HEK293 (cell line): ENCODE data around the gene REV3L.

ENCODE experiments used
- HOXA7 ChIP-seq: sonication (generic); formaldehyde crosslinking; IDR thresholded peaks from 2 replicates; pipeline ENCODE4 v1.8.1; 2022; ENCODE audit warnings: missing genetic modification reagents, borderline replicate concordance
- ZBTB8A ChIP-seq: fragments of 450-650 bp; formaldehyde crosslinking; IDR thresholded peaks from 2 replicates; pipeline ENCODE4 v1.5.1; 2016; ENCODE audit warnings: missing biosample characterization, missing genetic modification characterization
- ZNF174 ChIP-seq: fragments of 450-650 bp; formaldehyde crosslinking; IDR thresholded peaks from 2 replicates; pipeline ENCODE4 v1.5.0; 2017; ENCODE audit warnings: missing biosample characterization, mild to moderate bottlenecking, missing genetic modification characterization
- ZNF211 ChIP-seq: fragments of 450-650 bp; formaldehyde crosslinking; IDR thresholded peaks from 2 replicates; pipeline ENCODE4 v1.5.1; 2016; ENCODE audit warnings: low read depth, missing biosample characterization, missing genetic modification characterization
- ZNF830 ChIP-seq: fragments of 450-650 bp; IDR thresholded peaks from 2 replicates; pipeline ENCODE4 v1.5.0; 2018; ENCODE audit warnings: missing biosample characterization, missing genetic modification characterization, low read depth, mild to moderate bottlenecking, moderate library complexity
- TF ChIP-seq, protein P1 (sequence below): fragments of 450-650 bp; formaldehyde crosslinking; IDR thresholded peaks from 2 replicates; pipeline ENCODE4 v1.5.1; 2016; ENCODE audit warnings: missing biosample characterization, missing genetic modification characterization
- TF ChIP-seq, protein P2 (sequence below): fragments of 450-650 bp; formaldehyde crosslinking; IDR thresholded peaks from 2 replicates; pipeline ENCODE4 v1.5.1; 2016; ENCODE audit warnings: missing biosample characterization, missing genetic modification characterization
- TF ChIP-seq, protein P3 (sequence below): fragments of 450-650 bp; formaldehyde crosslinking; IDR thresholded peaks from 2 replicates; pipeline ENCODE4 v1.5.1; 2016; ENCODE audit warnings: missing biosample characterization, missing genetic modification characterization
- TF ChIP-seq, protein P4 (sequence below): fragments of 450-650 bp; formaldehyde crosslinking; IDR thresholded peaks from 2 replicates; pipeline ENCODE4 v1.5.1; 2016; ENCODE audit warnings: missing biosample characterization, missing genetic modification characterization
- TF ChIP-seq, protein P5 (sequence below): fragments of 450-650 bp; formaldehyde crosslinking; IDR thresholded peaks from 2 replicates; pipeline ENCODE4 v1.5.1; 2016; ENCODE audit warnings: missing biosample characterization, missing genetic modification characterization

DNA sequence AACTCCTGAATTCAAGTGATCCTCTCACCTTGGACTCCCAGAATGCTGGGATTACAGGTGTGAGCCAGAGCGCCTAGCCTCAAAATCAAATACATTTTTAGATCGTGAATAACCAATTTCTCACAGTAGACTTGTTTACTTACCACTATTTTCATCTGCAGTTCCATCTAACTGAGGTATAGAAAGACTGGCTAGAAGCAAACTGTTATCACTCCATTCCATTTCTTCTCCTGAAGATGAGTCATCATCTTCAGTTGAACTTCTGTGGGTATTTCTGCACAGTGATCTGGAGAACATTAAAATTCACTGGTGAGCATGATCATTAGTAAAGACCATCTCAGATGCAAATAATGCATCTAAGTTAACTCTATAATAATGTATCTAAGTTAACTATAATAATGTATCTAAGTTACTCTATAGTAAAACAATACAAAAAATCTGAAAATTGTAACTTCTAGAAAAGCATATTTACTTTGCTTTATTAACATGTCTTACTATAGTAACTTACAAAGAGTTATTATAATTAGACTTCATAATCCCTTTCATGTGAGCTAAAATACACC is 105.4 kb downstream of the REV3L start:
- TF ChIP-seq ZNF830 (tag by site-specific recombination), result no peak
- TF ChIP-seq, protein P1, sequence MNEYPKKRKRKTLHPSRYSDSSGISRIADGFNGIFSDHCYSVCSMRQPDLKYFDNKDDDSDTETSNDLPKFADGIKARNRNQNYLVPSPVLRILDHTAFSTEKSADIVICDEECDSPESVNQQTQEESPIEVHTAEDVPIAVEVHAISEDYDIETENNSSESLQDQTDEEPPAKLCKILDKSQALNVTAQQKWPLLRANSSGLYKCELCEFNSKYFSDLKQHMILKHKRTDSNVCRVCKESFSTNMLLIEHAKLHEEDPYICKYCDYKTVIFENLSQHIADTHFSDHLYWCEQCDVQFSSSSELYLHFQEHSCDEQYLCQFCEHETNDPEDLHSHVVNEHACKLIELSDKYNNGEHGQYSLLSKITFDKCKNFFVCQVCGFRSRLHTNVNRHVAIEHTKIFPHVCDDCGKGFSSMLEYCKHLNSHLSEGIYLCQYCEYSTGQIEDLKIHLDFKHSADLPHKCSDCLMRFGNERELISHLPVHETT (tag by site-specific recombination), result no peak
- TF ChIP-seq, protein P2, sequence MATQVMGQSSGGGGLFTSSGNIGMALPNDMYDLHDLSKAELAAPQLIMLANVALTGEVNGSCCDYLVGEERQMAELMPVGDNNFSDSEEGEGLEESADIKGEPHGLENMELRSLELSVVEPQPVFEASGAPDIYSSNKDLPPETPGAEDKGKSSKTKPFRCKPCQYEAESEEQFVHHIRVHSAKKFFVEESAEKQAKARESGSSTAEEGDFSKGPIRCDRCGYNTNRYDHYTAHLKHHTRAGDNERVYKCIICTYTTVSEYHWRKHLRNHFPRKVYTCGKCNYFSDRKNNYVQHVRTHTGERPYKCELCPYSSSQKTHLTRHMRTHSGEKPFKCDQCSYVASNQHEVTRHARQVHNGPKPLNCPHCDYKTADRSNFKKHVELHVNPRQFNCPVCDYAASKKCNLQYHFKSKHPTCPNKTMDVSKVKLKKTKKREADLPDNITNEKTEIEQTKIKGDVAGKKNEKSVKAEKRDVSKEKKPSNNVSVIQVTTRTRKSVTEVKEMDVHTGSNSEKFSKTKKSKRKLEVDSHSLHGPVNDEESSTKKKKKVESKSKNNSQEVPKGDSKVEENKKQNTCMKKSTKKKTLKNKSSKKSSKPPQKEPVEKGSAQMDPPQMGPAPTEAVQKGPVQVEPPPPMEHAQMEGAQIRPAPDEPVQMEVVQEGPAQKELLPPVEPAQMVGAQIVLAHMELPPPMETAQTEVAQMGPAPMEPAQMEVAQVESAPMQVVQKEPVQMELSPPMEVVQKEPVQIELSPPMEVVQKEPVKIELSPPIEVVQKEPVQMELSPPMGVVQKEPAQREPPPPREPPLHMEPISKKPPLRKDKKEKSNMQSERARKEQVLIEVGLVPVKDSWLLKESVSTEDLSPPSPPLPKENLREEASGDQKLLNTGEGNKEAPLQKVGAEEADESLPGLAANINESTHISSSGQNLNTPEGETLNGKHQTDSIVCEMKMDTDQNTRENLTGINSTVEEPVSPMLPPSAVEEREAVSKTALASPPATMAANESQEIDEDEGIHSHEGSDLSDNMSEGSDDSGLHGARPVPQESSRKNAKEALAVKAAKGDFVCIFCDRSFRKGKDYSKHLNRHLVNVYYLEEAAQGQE, result no peak
- TF ChIP-seq, protein P3, sequence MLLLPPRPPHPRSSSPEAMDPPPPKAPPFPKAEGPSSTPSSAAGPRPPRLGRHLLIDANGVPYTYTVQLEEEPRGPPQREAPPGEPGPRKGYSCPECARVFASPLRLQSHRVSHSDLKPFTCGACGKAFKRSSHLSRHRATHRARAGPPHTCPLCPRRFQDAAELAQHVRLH (tag by site-specific recombination), result no peak
- TF ChIP-seq, protein P4, sequence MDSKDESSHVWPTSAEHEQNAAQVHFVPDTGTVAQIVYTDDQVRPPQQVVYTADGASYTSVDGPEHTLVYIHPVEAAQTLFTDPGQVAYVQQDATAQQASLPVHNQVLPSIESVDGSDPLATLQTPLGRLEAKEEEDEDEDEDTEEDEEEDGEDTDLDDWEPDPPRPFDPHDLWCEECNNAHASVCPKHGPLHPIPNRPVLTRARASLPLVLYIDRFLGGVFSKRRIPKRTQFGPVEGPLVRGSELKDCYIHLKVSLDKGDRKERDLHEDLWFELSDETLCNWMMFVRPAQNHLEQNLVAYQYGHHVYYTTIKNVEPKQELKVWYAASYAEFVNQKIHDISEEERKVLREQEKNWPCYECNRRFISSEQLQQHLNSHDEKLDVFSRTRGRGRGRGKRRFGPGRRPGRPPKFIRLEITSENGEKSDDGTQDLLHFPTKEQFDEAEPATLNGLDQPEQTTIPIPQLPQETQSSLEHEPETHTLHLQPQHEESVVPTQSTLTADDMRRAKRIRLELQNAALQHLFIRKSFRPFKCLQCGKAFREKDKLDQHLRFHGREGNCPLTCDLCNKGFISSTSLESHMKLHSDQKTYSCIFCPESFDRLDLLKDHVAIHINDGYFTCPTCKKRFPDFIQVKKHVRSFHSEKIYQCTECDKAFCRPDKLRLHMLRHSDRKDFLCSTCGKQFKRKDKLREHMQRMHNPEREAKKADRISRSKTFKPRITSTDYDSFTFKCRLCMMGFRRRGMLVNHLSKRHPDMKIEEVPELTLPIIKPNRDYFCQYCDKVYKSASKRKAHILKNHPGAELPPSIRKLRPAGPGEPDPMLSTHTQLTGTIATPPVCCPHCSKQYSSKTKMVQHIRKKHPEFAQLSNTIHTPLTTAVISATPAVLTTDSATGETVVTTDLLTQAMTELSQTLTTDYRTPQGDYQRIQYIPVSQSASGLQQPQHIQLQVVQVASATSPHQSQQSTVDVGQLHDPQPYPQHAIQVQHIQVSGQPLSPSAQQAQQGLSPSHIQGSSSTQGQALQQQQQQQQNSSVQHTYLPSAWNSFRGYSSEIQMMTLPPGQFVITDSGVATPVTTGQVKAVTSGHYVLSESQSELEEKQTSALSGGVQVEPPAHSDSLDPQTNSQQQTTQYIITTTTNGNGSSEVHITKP (tag by site-specific recombination), result no peak
- TF ChIP-seq, protein P5, sequence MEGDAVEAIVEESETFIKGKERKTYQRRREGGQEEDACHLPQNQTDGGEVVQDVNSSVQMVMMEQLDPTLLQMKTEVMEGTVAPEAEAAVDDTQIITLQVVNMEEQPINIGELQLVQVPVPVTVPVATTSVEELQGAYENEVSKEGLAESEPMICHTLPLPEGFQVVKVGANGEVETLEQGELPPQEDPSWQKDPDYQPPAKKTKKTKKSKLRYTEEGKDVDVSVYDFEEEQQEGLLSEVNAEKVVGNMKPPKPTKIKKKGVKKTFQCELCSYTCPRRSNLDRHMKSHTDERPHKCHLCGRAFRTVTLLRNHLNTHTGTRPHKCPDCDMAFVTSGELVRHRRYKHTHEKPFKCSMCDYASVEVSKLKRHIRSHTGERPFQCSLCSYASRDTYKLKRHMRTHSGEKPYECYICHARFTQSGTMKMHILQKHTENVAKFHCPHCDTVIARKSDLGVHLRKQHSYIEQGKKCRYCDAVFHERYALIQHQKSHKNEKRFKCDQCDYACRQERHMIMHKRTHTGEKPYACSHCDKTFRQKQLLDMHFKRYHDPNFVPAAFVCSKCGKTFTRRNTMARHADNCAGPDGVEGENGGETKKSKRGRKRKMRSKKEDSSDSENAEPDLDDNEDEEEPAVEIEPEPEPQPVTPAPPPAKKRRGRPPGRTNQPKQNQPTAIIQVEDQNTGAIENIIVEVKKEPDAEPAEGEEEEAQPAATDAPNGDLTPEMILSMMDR (tag by site-specific recombination), result no peak
- TF ChIP-seq ZBTB8A (tag by site-specific recombination), result no peak
- TF ChIP-seq ZNF211, result no peak
- no peak for TF ChIP-seq ZNF174 (tag by site-specific recombination)
- no peak for TF ChIP-seq HOXA7 (CRISPR knock-in tag)
